ENCODE measurements around the gene ITPR3.

- TF ChIP-seq, protein P1, sequence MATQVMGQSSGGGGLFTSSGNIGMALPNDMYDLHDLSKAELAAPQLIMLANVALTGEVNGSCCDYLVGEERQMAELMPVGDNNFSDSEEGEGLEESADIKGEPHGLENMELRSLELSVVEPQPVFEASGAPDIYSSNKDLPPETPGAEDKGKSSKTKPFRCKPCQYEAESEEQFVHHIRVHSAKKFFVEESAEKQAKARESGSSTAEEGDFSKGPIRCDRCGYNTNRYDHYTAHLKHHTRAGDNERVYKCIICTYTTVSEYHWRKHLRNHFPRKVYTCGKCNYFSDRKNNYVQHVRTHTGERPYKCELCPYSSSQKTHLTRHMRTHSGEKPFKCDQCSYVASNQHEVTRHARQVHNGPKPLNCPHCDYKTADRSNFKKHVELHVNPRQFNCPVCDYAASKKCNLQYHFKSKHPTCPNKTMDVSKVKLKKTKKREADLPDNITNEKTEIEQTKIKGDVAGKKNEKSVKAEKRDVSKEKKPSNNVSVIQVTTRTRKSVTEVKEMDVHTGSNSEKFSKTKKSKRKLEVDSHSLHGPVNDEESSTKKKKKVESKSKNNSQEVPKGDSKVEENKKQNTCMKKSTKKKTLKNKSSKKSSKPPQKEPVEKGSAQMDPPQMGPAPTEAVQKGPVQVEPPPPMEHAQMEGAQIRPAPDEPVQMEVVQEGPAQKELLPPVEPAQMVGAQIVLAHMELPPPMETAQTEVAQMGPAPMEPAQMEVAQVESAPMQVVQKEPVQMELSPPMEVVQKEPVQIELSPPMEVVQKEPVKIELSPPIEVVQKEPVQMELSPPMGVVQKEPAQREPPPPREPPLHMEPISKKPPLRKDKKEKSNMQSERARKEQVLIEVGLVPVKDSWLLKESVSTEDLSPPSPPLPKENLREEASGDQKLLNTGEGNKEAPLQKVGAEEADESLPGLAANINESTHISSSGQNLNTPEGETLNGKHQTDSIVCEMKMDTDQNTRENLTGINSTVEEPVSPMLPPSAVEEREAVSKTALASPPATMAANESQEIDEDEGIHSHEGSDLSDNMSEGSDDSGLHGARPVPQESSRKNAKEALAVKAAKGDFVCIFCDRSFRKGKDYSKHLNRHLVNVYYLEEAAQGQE (IDR thresholded peaks at IDR 0.05; ENCODE audit: low read depth), result no peak
- TF ChIP-seq TCF12 (IDR thresholded peaks at IDR 0.05; ENCODE audit: low read depth) (no peak), MAX (IDR thresholded peaks at IDR 0.05) (no peak), EP300 (IDR thresholded peaks at IDR 0.05; ENCODE audit: borderline replicate concordance) (no peak), YY1 (IDR thresholded peaks at IDR 0.05; ENCODE audit: low read depth) (no peak), FOXM1 (IDR thresholded peaks at IDR 0.05; ENCODE audit: borderline replicate concordance, low read depth) (no peak), CREB1 (IDR thresholded peaks at IDR 0.05; ENCODE audit: low read depth) (no peak), TAF1 (IDR thresholded peaks at IDR 0.05; ENCODE audit: low read depth) (no peak), RAD21 (IDR thresholded peaks at IDR 0.05; ENCODE audit: low read depth) (peak; percentile 72), CEBPB (IDR thresholded peaks at IDR 0.05) (no peak), USF1 (IDR thresholded peaks at IDR 0.05) (no peak), ZBTB7A (IDR thresholded peaks at IDR 0.05; ENCODE audit: low read depth) (no peak)
Measured at GRCh38 chr6:33700391-33701050, 79.4 kb downstream of the ITPR3 start.

Data from Ishikawa (cell line).